Transverse colon (tissue), 4 donors: ENCODE data around the gene EBLN2. TPM values are rescaled to one million over a fixed set of nuclear protein-coding genes. Genes with fewer than 3 reads are reported as not detected.

Source experiments
- DNase-seq: peaks from one replicate; pipeline ENCODE4 v3.0.0-alpha.2; 2019
- H3K27ac ChIP-seq, 4 donors: fragments of 200-600 bp; sonication (generic); 2 replicates each; pipeline ENCODE4 v1.5.1; 2016 to 2018; ENCODE audit warnings: inconsistent platforms in 4 of 4
- H3K27me3 ChIP-seq: fragments of 200-600 bp; sonication (generic); 2 replicates; pipeline ENCODE4 v1.5.1; 2017; ENCODE audit warnings: inconsistent platforms
- H3K36me3 ChIP-seq, 4 donors: fragments of 200-600 bp; sonication (generic); 2 replicates each; pipeline ENCODE4 v1.5.1; 2017 to 2019; ENCODE audit warnings: inconsistent platforms in 4 of 4
- H3K4me1 ChIP-seq, 4 donors: fragments of 200-600 bp; sonication (generic); 2 replicates each; pipeline ENCODE4 v1.5.1; 2017 to 2020; ENCODE audit warnings: inconsistent platforms in 4 of 4
- H3K4me3 ChIP-seq, 4 donors: fragments of 200-600 bp; sonication (generic); 1 replicate in 1 of 4; 2 replicates in 3 of 4; pipeline versions ENCODE4 v1.5.1 to v1.6.1; 2017 to 2019; ENCODE audit warnings: inconsistent platforms in 4 of 4
- H3K9me3 ChIP-seq, 2 donors: fragments of 200-600 bp; sonication (generic); 2 replicates each; pipeline ENCODE4 v1.5.1; 2017 to 2019; ENCODE audit warnings: inconsistent platforms in 2 of 2
- EP300 ChIP-seq: sonication (generic); formaldehyde crosslinking; IDR thresholded peaks from one replicate; pipeline ENCODE4 v1.6.1; 2017; ENCODE audit warnings: antibody characterized with exemption, low read depth
- POLR2A ChIP-seq: fragments of 450-650 bp; IDR thresholded peaks from one replicate; pipeline ENCODE4 v1.6.1; 2016; ENCODE audit warnings: antibody characterized with exemption, mild to moderate bottlenecking, moderate library complexity
- POLR2AphosphoS5 ChIP-seq, 3 donors: sonication (generic); formaldehyde crosslinking; IDR thresholded peaks; one replicate each; pipeline ENCODE4 v1.6.1; 2016; ENCODE audit warnings: antibody characterized with exemption in 3 of 3
- WGBS, 2 donors: methylation state at CpG; one replicate each; pipeline ENCODE4 v1.1.5; 2018; ENCODE audit warnings: low coverage in 1 of 2; 5-methylcytosine and 5-hydroxymethylcytosine counted together
- in situ Hi-C, 4 donors: fragments of 200-750 bp; cut with MboI; loops; one replicate each; pipeline versions ENCODE4 v1.15.0 to v1.15.1; 2017; ENCODE audit warnings: low sequenced_read_pairs in 3 of 4, low pct_ligation_motif_present in 1 of 4, low pct_unique_long_range_greater_than_20kb in 1 of 4
- intact Hi-C: fragments of 100-400 bp; cut with DNase I; formaldehyde crosslinking; loops from one replicate; pipeline ENCODE4 v1.15.1; 2023; ENCODE audit warnings: low total_unique reads
- total RNA-seq, 4 donors: library from RNA; depleted of rRNA; stranded (reverse); fragments of >200 nt; gene quantifications; one replicate each; pipeline ENCODE4 v1.1.0, GENCODE V29; 2016
- TF ChIP-seq, protein P1 (sequence below), 5 experiments: fragments of 200-600 bp in 3 of 5; fragments of 450-650 bp in 2 of 5; sonication (generic) in 3 of 5; IDR thresholded peaks; 1 replicate in 2 of 5; 2 replicates in 3 of 5; pipeline ENCODE4 v1.5.1; 2016 to 2017; ENCODE audit warnings: antibody characterized with exemption in 5 of 5, inconsistent platforms in 3 of 5, mild to moderate bottlenecking in 2 of 5, moderate library complexity in 1 of 5

EBLN2 gene
- 10 to 100 TPM in 3 of 4 donors, 1 to 10 TPM in 1; 4.5 to 19.4 (median 13.7) TPM for total RNA-seq

- WGBS, 2 donors: 92 to 96% methylated on average over 2 of the region's 2 CpGs
- no peaks in the 10 kb centered on the region for H3K27me3 ChIP-seq
- in situ Hi-C loops: loop anchor here in 3 of 4 donors (10.0 to 25.0 kb wide), 5 partner anchors 117 to 1349 kb away; partner anchors contain the start of gene SHQ1 (in 1 of the 3)
- DNase-seq: no peak
- H3K4me3 ChIP-seq: no peak within 1 kb of the TSS
- intact Hi-C loops: no loop called here
- TF ChIP-seq POLR2AphosphoS5 (IDR thresholded peaks at IDR 0.05): no peak
- TF ChIP-seq POLR2A: no peak
- TF ChIP-seq, protein P1, sequence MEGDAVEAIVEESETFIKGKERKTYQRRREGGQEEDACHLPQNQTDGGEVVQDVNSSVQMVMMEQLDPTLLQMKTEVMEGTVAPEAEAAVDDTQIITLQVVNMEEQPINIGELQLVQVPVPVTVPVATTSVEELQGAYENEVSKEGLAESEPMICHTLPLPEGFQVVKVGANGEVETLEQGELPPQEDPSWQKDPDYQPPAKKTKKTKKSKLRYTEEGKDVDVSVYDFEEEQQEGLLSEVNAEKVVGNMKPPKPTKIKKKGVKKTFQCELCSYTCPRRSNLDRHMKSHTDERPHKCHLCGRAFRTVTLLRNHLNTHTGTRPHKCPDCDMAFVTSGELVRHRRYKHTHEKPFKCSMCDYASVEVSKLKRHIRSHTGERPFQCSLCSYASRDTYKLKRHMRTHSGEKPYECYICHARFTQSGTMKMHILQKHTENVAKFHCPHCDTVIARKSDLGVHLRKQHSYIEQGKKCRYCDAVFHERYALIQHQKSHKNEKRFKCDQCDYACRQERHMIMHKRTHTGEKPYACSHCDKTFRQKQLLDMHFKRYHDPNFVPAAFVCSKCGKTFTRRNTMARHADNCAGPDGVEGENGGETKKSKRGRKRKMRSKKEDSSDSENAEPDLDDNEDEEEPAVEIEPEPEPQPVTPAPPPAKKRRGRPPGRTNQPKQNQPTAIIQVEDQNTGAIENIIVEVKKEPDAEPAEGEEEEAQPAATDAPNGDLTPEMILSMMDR (IDR thresholded peaks at IDR 0.05): no peak
- no peak for TF ChIP-seq EP300
- no peaks in the 10 kb centered on the region for H3K9me3 ChIP-seq
- H3K4me1 ChIP-seq: peaks cover 0 to 8% (median 3%) of the 10 kb centered on the region in 4 donors
- no peak within 1 kb of the TSS for H3K27ac ChIP-seq
- H3K36me3 ChIP-seq: peaks cover 0 to 24% (median 8%) of the 10 kb centered on the region in 4 donors
These were observed at the start of gene EBLN2 for GRCh38 chr3:73061416-73061815. Gene EBLN2 (plus strand): TSS chr3:73061659. CDS start chr3:73062082, 423 bp downstream.

DNA sequence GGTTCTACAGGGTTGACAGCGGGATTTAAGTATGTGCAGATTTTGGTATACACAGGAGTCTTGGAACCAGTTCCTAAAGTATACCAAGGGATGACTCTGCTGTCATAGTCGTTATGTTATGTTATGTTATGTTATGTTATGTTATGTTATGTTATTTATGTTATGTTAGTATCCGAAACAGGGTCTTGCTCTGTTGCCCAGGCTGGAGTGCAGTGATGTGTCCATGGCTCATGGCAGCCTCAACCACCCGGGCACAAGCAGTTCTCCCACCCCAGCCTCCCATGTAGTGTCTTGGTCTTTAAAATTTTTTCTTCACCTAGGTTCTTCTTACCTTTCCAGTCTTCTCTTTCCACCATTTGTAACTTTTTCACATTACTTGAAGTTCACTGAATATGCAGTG lies 43.2 kb upstream of the EBLN2 start:
- DNase-seq: no peak
- Histone ChIP-seq H3K4me3 (no peak overlapping the region), H3K36me3 (no peaks in the 10 kb centered on the region), H3K9me3 (no peaks in the 10 kb centered on the region), H3K4me1 (peaks cover 11 to 55% (median 22%) of the 10 kb centered on the region in 4 donors), H3K27me3 (no peaks in the 10 kb centered on the region), H3K27ac (no peak overlapping the region)
- intact Hi-C loops: no loop called here
- in situ Hi-C loops: no loop called here
- WGBS, 2 donors: 83 to 88% methylated on average over 4 of the region's 4 CpGs
- no peak for TF ChIP-seq EP300
- no peak for TF ChIP-seq POLR2A
- no peak for TF ChIP-seq POLR2AphosphoS5 (IDR thresholded peaks at IDR 0.05)
- TF ChIP-seq, protein P1 (IDR thresholded peaks at IDR 0.05): no peak

DNA sequence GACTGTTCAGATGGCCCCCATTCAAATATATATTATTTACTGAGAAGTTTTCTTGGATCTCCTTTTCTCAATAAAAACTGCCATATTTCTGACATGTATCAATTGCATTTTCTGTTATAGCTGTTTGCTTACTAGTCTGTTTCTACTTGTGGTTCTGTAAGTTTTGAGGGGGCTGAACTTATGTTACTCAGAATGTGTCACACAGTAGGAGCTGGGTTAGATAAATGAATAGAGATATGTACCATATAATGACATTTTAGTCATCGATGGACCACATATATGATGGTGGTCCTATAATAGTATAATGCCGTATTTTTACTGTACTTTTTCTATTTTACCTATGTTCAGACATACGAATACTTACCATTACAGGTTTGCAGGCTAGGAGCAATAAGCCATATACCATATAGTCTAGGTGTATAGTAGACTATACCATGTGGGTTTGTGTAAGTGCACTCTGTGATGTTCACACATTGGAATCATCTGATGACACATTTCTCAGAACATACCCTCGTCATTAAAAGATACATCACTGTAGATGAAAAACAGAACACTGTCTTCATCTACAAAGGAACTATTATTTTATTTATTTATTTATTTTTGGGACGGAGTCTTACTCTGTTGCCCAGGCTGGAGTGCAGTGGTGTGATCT lies 42.5 kb upstream of the EBLN2 start:
- TF ChIP-seq EP300 (no peak), POLR2AphosphoS5 (IDR thresholded peaks at IDR 0.05) (no peak), POLR2A (no peak)
- TF ChIP-seq, protein P1 (IDR thresholded peaks at IDR 0.05): no peak
- H3K36me3 ChIP-seq: no peaks in the 10 kb centered on the region
- 67 to 90% methylated on average over 5 of the region's 5 CpGs for WGBS, 2 donors
- in situ Hi-C loops: no loop called here
- H3K27ac ChIP-seq: no peak overlapping the region
- H3K4me1 ChIP-seq: peaks cover 13 to 53% (median 24%) of the 10 kb centered on the region in 4 donors
- H3K4me3 ChIP-seq: no peak overlapping the region
- DNase-seq: no peak
- H3K9me3 ChIP-seq: no peaks in the 10 kb centered on the region
- intact Hi-C loops: no loop called here
- no peaks in the 10 kb centered on the region for H3K27me3 ChIP-seq

- Histone ChIP-seq H3K9me3 (no peaks in the 10 kb centered on the region), H3K27me3 (no peaks in the 10 kb centered on the region), H3K4me3 (no peak overlapping the region), H3K36me3 (no peaks in the 10 kb centered on the region), H3K27ac (no peak overlapping the region), H3K4me1 (peaks cover 17 to 72% (median 45%) of the 10 kb centered on the region in 4 donors)
- intact Hi-C loops (no loop called here), in situ Hi-C loops (no loop called here)
- no peak for DNase-seq
- 58 to 62% methylated on average over 4 of the region's 4 CpGs for WGBS, 2 donors
- TF ChIP-seq POLR2A: no peak
- TF ChIP-seq, protein P1 (IDR thresholded peaks at IDR 0.05): no peak
- no peak for TF ChIP-seq POLR2AphosphoS5 (IDR thresholded peaks at IDR 0.05)
- no peak for TF ChIP-seq EP300
These were observed 40.1 kb upstream of the EBLN2 start for GRCh38 chr3:73021301-73021835.
